ENCODE data around the gene TAGLN3.

- TF ChIP-seq CTCF (IDR thresholded peaks at IDR 0.05 in 4 of 5, conservative IDR thresholded peaks at IDR 0.05 in 1 of 5) = no peak
- TF ChIP-seq POLR2A (IDR thresholded peaks at IDR 0.05) = no peak
These were observed 1.6 kb downstream of the TAGLN3 start for GRCh38 chr3:112000367-112000771.

Measured in gastrocnemius medialis (tissue), 4 donors.